ENCODE results near the gene MVK.
A peak's percentile ranks its signal among the peaks of the same experiment; 100 is the strongest.

The MVK gene

DNA sequence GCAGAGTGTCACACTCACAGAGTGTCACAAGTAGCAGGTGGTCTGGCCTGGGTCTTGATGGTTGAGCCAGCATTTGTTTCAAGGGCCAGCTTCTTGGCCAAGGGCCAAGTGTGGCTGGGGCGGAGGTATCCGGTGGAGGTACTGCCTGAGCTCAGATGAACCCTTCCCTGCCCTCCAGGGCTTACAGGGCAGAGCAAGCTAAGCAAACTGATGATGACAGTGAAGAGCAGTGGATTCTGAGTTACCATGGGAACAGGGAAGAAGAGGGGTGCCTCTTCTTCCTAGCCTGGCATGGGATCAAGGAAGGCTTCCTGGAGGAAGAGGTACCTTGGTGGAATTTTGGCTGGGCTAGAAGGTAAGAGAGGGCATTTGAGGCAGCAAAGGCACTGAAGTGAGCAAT is 35.7 kb downstream of the MVK start:
- no peak for DNase-seq (ENCODE audit: low spot score)

DNA sequence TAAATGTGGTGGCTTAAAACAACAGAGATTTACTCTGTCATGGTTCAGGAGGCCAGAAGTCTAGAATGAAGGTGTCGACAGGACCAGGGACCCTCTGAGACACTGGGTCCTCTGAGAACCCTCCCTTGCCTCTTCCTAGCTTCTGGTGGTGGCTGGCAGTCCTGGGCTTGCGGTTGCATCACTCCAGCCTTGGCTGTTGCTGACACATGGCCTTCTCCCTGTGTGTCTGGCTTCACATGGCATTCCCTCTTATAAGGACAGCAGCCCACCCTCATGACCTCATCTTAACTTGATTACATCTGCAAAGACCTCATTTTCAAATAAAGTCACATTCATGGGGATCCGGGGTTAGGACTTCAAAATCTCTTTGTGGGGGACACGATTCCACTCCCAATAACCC is 36.9 kb downstream of the MVK start:
- DNase-seq (ENCODE audit: low spot score) = no peak

DNA sequence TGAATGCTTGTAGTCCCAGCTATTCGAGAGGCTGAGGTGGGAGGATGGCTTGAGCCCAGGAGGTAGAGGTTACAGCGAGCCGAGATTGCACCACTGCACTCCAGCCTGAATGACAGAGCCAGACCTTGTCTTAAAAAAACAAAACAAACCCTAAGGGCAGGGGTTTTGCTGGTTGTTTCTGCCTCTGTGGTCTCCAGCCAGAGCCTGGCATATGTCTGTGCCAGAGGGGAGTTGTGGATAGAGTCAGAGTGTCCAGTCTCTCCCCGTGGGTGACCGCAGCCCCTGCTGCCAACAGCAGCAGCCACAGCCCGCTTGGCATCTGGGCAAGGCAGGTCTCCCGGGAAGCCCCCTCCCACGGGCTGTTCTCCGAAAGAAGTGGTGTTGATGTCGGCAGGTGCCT is 37.6 kb downstream of the MVK start:
- DNase-seq (ENCODE audit: low spot score) = no peak

DNA sequence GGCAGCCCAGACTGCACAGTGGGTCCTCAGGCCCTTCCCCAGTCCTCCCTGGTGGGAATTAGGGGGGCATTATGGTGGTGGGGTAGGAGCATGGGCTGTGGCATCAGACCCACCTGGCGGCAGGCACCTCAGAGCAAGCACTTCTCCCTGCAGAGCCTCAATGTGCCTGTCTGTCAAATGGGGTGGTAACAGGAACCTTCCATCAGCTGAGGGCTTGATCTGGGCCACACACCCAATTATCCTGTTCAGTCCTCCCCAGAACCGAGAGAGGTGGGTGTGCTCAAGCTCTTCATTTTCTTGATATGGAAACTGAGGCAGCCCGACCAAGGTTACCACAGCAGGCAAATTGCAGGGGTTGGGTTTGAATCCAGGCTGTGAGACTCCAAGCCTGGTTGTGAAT is 38.4 kb downstream of the MVK start:
- no peak for DNase-seq (ENCODE audit: low spot score)

DNA sequence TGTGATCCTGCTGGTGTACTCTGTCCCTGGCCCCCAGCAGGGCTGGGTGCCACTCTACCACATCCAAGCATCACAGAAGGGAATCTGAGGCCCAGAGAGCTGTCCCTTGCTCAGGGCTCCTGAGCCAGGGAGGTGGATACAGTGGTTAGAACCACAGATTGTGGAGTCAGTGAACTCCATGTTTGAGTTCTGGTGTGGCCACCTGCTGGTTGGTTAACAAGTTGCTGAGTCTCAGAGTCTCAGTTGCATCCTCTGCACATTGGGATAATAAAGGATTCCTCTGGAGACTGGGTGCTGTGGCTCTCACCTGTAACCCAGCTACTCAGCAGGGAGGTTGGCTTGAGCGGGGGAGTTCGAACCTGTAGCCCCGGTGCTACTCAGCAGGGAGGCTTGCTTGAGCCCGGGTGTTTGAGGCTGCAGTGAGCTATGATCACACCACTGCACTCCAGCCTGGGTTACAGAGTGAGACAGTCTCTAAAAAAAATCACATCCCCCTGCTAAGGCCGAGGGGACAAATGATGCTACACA is 39.4 kb downstream of the MVK start:
- DNase-seq (ENCODE audit: low spot score) = no peak

DNA sequence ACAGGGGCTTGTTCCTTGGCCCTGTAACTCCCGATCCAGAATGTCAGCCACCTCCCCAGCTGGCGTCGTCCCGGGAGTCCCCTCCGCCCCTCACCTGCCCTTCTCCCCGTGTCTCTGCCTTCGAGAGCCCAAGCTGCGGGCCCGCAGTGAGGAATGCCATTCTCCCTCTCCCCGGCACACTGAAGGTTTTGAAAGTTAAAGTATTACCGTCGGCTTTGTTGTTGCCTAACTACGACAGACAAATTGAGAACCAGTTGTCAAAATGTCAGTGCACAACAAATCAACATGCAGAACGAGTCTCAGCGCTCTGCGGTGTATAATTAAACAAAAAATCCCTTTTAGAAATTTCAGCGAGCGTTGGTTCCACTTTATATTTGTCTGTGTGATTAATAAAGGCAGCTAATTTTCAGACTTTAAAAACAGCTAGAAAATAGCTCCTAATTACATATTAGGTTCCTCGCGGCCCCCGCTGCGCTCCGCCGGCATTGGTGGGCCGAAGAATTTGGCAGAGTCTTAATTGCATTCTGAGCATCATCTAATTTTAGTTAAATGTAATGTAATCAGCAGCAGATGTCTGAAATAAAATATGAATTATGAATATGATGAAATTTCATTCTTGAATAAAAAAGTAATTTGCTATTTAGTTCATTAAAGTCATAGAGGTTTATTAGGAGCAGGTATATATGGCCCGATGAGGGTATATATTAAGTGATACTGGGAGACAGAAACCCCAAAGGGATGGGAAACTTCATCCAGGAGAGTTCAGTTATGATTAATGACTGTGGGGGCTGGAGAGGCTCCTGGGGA is 40.3 kb downstream of the MVK start:
- DNase-seq (ENCODE audit: low spot score) = no peak

DNA sequence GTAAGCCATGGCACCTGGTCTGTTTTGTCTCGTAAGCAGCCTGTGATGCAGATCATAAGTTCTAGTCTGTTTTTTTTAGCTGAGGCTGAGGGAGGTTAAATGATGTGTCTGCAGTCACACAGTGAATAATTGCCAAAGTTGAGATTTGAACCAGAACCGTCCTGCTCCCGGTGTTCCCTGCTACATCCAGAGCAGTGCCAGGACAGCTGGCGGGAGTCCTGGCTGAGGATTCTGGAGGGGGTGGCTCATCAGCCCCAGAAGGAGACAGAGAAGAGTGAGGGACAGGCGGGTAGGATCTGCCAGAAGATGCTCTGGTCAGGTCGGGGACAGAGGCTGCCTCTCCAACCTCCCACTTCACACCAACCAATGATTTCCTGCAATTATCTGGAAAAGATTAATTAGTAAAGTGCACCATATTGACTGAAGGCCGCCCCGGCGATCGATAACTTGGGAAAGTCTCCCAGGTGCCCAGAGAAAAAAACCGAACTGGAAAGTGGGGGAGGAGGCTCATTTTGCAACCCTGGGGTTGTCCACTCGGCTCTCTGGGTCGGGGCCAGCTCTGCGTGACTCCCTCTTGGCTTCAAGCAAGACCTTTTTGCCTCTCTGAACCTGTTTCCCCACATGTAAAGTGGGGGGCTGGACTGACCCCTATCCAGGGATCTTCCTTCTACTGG is 42.1 kb downstream of the MVK start:
- DNase-seq (ENCODE audit: low spot score) = no peak

DNA sequence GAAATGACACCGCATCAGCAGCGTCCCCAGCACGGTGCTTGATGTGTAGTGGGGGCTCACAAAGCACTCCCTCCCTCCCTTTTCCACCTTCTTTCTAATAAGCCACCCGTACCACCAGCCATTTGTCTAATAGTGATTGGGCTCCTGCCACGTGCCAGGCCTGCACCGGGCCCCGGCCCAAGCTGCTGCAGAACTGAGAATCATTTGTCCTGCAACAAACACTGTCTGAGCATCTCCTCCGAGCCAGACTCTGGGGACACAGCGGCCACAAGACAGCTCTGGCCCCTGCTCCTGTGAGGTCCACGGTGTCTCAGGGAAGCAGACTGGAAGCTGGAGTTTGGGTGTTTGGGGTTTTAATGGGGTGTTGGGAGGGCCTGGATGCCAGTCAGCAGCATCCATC is 43.9 kb downstream of the MVK start:
- DNase-seq (ENCODE audit: low spot score) = no peak

DNA sequence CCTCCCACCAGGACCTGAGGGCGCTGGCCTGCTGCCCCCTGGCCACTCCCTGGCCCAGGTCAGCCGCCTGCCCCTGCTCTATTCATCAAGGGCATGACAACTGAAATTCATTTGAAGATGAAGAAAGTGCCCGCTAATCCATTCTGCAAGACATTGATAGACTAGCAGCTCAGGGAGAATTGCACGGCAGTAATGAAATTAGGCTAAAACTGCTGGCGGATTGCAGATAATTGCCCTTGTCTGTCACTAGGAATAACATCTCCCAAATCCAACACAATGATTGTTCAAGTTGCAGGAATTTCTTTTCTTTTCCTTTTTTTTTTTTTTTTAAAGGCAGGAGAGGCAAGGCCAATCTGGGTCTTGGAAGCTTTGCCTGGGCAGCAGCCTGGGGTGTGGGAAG is 44.5 kb downstream of the MVK start:
- DNase-seq (ENCODE audit: low spot score) = no peak

DNA sequence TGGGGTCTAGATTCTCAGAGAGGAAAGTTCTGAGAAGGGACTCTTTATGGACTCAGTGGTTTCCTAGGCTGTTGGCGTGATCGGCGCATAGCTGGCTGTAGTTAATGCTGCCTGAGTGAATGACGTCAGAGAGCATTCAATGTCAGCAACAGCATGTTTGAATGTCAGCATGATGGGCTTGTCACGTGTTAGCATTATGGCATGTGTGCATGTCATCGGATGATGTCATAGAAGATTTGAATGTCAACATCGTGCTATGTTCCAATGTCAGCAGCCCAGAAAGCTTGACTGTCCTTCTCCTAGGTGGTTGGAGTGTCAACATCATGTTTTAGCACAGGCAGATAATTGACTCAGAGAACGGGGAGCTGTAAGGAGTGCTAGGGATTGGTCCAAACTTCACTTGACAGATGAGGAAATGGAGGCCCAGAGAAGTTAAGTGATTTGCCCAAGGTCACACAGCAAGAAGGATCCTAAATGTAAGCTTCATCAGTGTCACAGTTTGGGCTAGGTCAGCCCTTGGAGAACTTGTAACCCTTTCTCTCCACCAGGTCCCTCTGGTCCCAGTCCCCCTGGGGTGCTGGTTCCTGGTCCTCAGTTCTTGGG is 45.5 kb downstream of the MVK start:
- no peak for DNase-seq (ENCODE audit: low spot score)

DNA sequence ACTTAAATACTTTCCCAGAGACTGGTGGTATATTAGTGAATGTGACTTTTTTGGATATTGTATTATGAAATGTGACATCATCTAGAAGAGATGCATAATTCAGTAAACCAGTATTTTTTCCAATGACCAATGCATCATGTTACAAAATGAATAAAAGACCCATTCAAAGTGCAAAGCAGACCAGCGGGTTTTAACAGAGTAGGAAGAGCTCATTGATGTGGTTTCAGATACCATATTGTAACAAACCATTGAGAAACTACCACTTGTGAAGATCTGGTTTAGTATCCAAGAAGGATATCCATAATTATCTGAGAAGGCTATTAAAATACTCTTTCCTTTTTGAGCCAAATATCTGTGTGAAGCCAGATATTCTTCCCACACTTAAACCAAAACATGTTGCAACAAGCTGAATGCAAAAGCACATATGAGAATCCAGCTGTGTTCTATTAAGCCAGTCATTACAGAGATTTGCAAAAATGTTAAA is 47.7 kb downstream of the MVK start:
- DNase-seq (ENCODE audit: low spot score) = no peak

DNA sequence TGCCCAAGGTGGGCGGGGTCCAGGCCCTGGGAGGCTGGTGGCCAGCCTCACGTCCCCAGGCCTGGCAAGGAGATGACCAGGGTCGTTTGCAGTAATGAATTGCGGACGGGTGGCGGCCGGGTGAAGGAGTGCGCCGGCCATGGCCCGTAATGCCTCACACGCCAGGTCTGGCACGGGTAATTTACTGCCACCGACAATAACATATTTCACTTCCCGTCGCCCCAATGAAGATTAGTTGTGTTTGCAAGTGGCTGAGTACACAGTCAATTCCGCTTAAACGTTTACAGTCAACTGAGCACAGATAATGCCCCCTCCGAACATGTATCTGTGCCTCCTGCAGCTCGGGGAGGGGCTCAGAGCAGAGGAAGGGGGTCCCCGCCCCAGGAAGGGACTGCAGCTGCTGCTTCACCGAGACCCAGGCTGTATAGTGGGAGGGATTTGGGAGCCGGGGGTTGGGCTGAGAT is 48.3 kb downstream of the MVK start:
- no peak for DNase-seq (ENCODE audit: low spot score)

DNA sequence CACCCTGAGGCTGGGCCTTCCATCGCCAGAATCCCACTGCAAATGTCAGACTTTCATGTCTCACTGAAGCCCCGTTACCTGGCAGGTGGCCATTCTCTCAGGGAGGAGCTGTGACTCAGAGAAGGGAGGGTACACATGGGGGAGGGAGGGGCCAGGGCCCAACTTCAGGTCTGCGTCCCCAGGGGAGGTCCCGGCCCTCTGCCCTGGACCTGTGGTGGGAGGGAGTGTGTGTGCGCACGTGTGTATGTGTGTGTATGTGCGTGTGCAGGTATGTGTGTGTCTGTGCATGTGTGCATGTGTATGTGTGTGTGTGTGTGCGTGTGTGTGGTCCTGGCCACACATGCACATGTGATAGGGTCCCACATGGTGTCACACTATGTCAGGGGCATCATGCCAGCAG is 50.9 kb downstream of the MVK start:
- DNase-seq (ENCODE audit: low spot score) = no peak

DNA sequence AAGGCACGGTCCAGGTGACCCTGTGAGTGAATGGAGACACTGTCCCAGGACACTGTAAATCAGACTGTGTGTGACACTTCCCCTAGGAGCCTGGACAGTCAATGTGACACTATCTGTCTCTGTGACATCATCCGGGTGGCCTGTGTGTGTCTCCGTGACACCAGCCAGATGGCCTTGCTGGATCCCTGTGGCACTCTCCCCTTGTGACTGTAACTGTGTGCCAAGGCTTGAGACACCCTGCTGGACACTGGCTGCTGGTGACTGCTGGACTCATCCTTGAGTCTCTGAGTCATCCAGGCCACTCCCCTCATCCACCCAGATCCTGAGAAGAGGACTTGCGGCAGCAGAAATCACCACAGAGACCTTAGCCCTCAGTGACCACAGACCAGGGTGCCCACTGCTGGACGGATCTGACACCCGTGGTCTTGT is 51.6 kb downstream of the MVK start:
- DNase-seq (ENCODE audit: low spot score) = peak; percentile 92

DNA sequence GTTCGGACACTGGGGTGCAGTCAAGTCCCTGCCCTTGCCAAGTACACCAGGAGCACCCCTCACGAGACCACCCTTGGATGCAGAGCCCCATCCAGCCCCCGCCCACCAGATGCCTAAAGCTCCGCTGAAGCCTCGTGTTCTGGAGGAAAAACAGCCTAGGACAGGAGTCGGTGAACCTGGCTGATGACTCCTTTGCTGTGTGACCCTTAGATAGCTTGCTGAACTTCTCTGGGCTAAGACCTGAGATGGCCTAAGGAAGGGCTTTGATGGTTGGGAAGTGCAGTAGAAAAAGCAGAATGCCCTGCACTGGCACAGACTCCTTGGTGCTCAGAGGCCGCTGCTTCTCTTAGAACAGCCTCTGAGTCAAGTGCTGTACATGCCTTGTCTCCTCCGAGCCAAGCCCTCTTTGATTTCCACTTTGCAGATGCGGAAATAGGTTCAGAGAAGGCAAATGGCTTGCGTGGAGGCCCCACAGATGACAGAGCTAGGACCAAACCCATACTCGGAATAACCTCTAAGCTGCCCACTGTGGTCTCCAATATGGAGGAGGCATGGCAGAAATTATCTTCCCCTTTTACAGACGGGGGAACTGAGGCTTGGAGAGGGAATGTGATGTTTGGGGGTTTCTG is 52.3 kb downstream of the MVK start:
- DNase-seq (ENCODE audit: low spot score) = no peak

DNA sequence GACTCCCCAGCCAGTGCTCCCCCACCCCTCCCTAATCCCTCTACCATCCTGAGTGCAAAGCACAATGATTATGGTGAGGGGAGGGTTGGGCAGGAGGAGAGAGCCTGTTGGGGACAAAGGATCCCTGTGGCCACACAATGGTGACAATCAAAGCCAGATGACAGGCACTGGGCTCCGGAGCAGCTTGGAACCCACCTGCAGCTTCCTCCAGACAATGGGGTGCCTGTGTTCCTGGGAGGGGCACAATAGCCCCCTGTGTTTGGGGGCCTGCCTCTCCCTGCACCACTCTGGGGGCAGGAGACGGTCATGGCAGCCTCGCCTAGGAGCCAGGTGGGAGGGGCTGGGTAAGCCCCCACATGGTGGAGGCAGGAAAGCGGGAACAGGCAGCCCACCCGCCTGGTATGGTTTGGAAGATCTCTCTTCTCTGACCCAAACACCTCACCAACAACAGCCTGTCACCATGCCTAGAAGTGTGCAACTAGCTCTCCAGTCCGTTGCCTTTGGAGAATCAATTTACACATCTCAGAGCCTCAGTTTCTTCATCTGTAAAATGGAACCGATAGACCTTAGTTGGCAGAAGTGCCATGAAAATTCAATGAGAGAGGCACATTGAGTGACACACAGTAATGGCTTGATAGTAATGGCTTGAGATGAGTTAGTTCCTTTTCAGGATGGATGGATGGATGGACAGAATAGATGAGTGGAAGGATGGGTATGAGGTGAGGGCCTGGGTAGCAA is 53.0 kb downstream of the MVK start:
- DNase-seq (ENCODE audit: low spot score) = no peak

DNA sequence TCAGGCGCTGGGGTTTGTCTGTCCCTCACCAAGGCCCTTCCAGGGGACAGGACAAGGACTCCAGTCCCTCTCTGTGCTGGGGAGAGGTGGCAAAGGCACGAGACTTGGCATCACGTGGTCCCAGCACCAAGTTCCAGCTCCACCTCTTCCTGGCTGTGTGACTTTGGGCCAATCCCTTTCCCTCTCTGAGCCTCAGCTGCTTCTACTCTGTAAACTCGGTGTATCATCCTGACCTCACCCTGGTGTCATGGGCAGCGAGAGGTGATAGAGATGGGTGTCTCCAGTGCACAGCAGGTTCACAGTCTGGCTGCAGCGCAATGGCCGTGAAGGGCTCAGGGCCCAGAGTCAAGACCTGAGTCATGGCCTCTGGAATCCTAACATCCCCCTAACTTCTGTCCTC is 54.0 kb downstream of the MVK start:
- DNase-seq (ENCODE audit: low spot score) = no peak

DNA sequence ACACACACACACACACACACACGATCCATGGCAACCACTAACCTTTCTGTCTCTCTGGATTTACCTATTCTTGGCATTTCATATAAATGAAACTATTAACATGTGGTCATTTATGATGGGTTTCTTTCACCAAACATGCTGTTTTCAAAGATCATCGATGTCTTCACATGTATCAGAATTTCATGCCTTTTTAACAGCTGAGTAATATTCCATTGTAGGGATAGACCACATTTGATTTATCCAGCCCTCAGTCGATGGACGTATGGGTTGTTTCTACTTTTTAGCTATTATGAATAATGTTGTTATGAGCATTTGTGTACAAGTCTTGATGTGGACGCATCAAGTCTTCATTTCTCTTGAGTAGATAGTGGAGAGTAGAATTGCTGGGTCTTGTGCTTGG is 56.5 kb downstream of the MVK start:
- no peak for DNase-seq (ENCODE audit: low spot score)

DNA sequence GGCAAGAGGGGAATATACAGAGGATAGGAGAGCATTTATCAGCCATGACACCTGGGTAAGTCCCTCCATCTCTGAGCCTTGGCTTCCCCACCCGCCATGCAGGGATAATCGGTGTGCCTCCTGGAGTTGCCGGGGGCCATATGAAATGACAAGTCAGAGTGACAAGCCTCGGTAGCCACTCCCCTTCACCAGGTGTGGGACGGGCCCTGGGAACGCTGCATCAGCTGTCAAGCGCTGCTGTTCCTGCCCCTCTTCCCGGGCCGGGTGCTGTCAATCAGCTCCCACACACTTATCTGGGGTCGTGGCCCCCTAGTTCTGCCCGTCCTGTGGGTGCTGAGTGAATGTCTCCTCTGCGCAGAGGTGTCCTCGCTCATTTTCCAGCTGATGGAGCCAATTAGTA is 57.2 kb downstream of the MVK start:
- no peak for DNase-seq (ENCODE audit: low spot score)

DNA sequence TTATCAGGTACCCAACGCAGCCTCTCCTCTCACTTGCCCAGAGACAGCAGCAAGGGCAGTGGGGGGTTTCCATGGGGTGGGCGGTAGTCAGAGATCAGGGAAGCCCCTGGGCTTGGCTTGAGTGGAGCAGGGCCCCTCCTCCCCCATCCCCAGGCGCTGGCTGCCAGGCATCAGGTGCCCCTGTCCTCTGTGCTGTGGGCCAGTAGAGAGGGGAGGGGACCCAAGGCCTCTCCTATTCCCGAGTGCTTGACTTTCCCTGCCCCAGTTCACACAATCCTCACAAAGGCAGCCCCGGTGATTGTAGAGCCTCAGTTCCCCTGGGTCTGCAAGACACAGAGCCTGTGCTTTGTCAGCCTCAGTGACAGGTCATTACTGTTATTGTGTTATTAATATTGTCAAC is 57.7 kb downstream of the MVK start:
- no peak for DNase-seq (ENCODE audit: low spot score)

DNA sequence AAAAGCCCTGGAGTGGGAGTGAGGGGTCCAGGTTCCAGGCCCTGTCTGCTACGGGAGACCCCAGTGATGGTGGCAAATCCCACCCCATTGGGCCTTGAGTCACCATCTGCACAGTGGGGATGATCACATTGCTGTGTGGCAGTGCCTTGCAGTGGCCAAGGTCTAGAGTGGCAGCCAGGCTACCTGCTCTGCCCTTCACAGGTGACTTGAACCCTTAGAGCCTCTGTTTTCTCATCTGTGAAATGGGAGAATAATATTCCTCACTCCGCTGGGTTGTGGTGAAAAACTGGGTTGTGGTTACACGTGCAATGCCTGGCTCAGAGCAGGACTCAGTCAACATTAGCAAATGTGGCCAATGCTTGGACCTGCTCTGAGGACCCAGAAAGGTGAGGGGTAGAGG is 58.2 kb downstream of the MVK start:
- no peak for DNase-seq (ENCODE audit: low spot score)

DNA sequence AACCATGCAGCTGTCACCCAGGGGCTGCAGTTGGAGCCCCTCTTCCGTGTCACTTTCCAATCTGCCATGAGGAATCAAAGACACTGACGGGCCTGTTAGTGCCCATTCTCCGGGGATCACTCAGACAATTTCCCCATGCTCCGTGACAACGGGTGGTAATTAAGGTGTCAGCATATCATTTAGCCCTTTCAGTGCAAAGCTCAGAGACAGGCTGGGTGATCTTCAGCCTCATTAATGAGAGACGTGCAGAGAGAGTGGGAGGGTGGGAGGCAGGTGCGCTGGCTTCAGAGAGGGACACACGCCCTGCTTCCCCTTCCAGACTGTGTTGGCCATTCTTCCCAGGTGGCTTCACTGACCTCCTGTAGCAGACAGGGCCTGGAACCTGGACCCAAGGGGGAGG is 58.7 kb downstream of the MVK start:
- DNase-seq (ENCODE audit: low spot score) = no peak
